GM18858 (cell line): Measurements from ENCODE around the gene KCNA3.

Experiments
- ATAC-seq: cut with Tn5 transposase; IDR thresholded peaks from one replicate; pipeline ENCODE4 v1.9.1; 2021; ENCODE audit not compliant: unreplicated experiment

KCNA3 gene

GRCh38 chr1:110639724-110640386 lies 34.9 kb downstream of the KCNA3 start:
- no peak for ATAC-seq

- no peak for ATAC-seq
Measured at GRCh38 chr1:110638556-110638955, 36.2 kb downstream of the KCNA3 start.

GRCh38 chr1:110638058-110638457 lies 36.7 kb downstream of the KCNA3 start:
- ATAC-seq = no peak

- no peak for ATAC-seq
Measured at GRCh38 chr1:110637475-110637874, 37.3 kb downstream of the KCNA3 start.

GRCh38 chr1:110636149-110636935 lies 38.4 kb downstream of the KCNA3 start:
- ATAC-seq = no peak

- no peak for ATAC-seq
Measured at GRCh38 chr1:110635434-110635833, 39.3 kb downstream of the KCNA3 start.

- peak; percentile 57 for ATAC-seq
Measured at GRCh38 chr1:110634455-110635311, 40.1 kb downstream of the KCNA3 start.

GRCh38 chr1:110634086-110634454 lies 40.7 kb downstream of the KCNA3 start:
- no peak for ATAC-seq

- no peak for ATAC-seq
Measured at GRCh38 chr1:110633646-110634030, 41.1 kb downstream of the KCNA3 start.

- no peak for ATAC-seq
Measured at GRCh38 chr1:110631836-110632620, 42.7 kb downstream of the KCNA3 start.

- no peak for ATAC-seq
Measured at GRCh38 chr1:110630839-110631663, 43.7 kb downstream of the KCNA3 start.

- no peak for ATAC-seq
Measured at GRCh38 chr1:110628323-110629105, 46.2 kb downstream of the KCNA3 start.

- ATAC-seq = no peak
Measured at GRCh38 chr1:110627764-110628163, 47.0 kb downstream of the KCNA3 start.

GRCh38 chr1:110626889-110627288 lies 47.9 kb downstream of the KCNA3 start:
- no peak for ATAC-seq
